GM18868 (cell line): ENCODE results near the gene RUVBL1.
"Not testable (repeated sequence)": the region's sequence is repeated elsewhere in the genome, so short reads cannot be mapped to it uniquely, and the experiment has no call there.

Source experiments
- ATAC-seq: cut with Tn5 transposase; IDR thresholded peaks from one replicate; pipeline ENCODE4 v1.9.1; 2021; ENCODE audit warnings: mild to moderate bottlenecking, moderate library complexity; ENCODE audit not compliant: unreplicated experiment

Gene RUVBL1

GRCh38 chr3:128123538-128124368, at the start of gene RUVBL1:
RUVBL1 (minus strand) TSS chr3:128123812; CDS start chr3:128123724, 88 bp downstream.
- ATAC-seq, result peak; percentile 99

GRCh38 chr3:128173200-128173599, 49.6 kb upstream of the RUVBL1 start:
- no peak for ATAC-seq

GRCh38 chr3:128170866-128171516, 47.4 kb upstream of the RUVBL1 start:
- no peak for ATAC-seq

GRCh38 chr3:128168836-128169235, 45.2 kb upstream of the RUVBL1 start:
- no peak for ATAC-seq

- ATAC-seq, result no peak
These were observed 44.5 kb upstream of the RUVBL1 start for GRCh38 chr3:128167973-128168674.

- no peak for ATAC-seq
These were observed 44.0 kb upstream of the RUVBL1 start for GRCh38 chr3:128167646-128167972.

GRCh38 chr3:128166971-128167453, 43.4 kb upstream of the RUVBL1 start:
- no peak for ATAC-seq

GRCh38 chr3:128163432-128163831, 39.8 kb upstream of the RUVBL1 start:
- no peak for ATAC-seq

GRCh38 chr3:128160661-128161060, 37.0 kb upstream of the RUVBL1 start:
- no peak for ATAC-seq

- ATAC-seq, result no peak
These were observed 32.2 kb upstream of the RUVBL1 start for GRCh38 chr3:128155616-128156360.

- ATAC-seq, result not testable (repeated sequence)
These were observed 30.7 kb upstream of the RUVBL1 start for GRCh38 chr3:128154354-128154753.

- ATAC-seq, result peak; percentile 87
These were observed 29.8 kb upstream of the RUVBL1 start, which contains the start of gene EEFSEC for GRCh38 chr3:128153156-128154041. EEFSEC (plus strand) TSS chr3:128153481; CDS start chr3:128153508, 27 bp downstream.

- no peak for ATAC-seq
These were observed 29.0 kb upstream of the RUVBL1 start for GRCh38 chr3:128152419-128153155.

- no peak for ATAC-seq
These were observed 28.2 kb upstream of the RUVBL1 start for GRCh38 chr3:128151758-128152274.

GRCh38 chr3:128149650-128150049, 26.0 kb upstream of the RUVBL1 start:
- ATAC-seq, result no peak

- ATAC-seq, result no peak
These were observed 22.6 kb upstream of the RUVBL1 start for GRCh38 chr3:128146201-128146600.

GRCh38 chr3:128145279-128145678, 21.7 kb upstream of the RUVBL1 start:
- ATAC-seq, result no peak

- no peak for ATAC-seq
These were observed 21.0 kb upstream of the RUVBL1 start for GRCh38 chr3:128144512-128145187.
